Endodermal cell (in vitro differentiated cells): Measurements from ENCODE around the gene DAW1. TPM values are rescaled to one million over a fixed set of nuclear protein-coding genes. Genes with fewer than 3 reads are reported as not detected.

Experiments
- DNase-seq: peaks from one replicate; pipeline ENCODE4 v3.0.0-alpha.2; 2017
- H3K27ac ChIP-seq: 2 replicates; pipeline ENCODE4 v1.5.1; 2013; ENCODE audit warnings: mild to moderate bottlenecking, low read depth, low read length, moderate library complexity
- H3K27me3 ChIP-seq: 2 replicates; pipeline ENCODE4 v1.6.1; 2013; ENCODE audit warnings: mild to moderate bottlenecking, low read length, moderate library complexity; ENCODE audit not compliant: insufficient read depth, control insufficient read depth, poor library complexity, severe bottlenecking
- H3K36me3 ChIP-seq: 2 replicates; pipeline ENCODE4 v1.7.0; 2013; ENCODE audit warnings: mild to moderate bottlenecking, low read length, moderate library complexity; ENCODE audit not compliant: control insufficient read depth, insufficient read depth
- H3K4me1 ChIP-seq: one replicate; pipeline ENCODE4 v1.7.0; 2013; ENCODE audit warnings: low read length; ENCODE audit not compliant: control insufficient read depth, insufficient read depth
- H3K4me3 ChIP-seq: 2 replicates; pipeline ENCODE4 v1.5.1; 2013; ENCODE audit warnings: mild to moderate bottlenecking, low read length, moderate library complexity
- H3K9ac ChIP-seq: 2 replicates; pipeline ENCODE4 v1.6.1; 2013; ENCODE audit warnings: mild to moderate bottlenecking, low read length, moderate library complexity; ENCODE audit not compliant: poor library complexity, severe bottlenecking; ENCODE audit errors: extremely low read depth
- H3K9me3 ChIP-seq: 2 replicates; pipeline ENCODE4 v1.6.1; 2013; ENCODE audit warnings: mild to moderate bottlenecking, low read length, moderate library complexity; ENCODE audit not compliant: control insufficient read depth
- H3K27ac Mint-ChIP-seq: 2 replicates; pipeline ENCODE4 v1.8.0; 2020; ENCODE audit warnings: mixed read lengths
- H3K27me3 Mint-ChIP-seq: 2 replicates; pipeline ENCODE4 v1.8.0; 2021; ENCODE audit warnings: mild to moderate bottlenecking, mixed read lengths; ENCODE audit not compliant: insufficient read depth
- H3K36me3 Mint-ChIP-seq: 2 replicates; pipeline ENCODE4 v1.8.0; 2020; ENCODE audit warnings: low read depth, mixed read lengths
- H3K4me1 Mint-ChIP-seq: 2 replicates; pipeline ENCODE4 v1.8.0; 2020; ENCODE audit warnings: mixed read lengths
- H3K4me3 Mint-ChIP-seq: 2 replicates; pipeline ENCODE4 v1.8.0; 2020; ENCODE audit warnings: mild to moderate bottlenecking, moderate library complexity, mixed read lengths
- H3K9me3 Mint-ChIP-seq: 2 replicates; pipeline ENCODE4 v1.8.0; 2020; ENCODE audit warnings: mild to moderate bottlenecking, mixed read lengths
- WGBS, 2 experiments: methylation state at CpG; one replicate each; pipeline versions ENCODE4 v1.1.5 to v1.1.7; 2013; ENCODE audit warnings: missing lambda C conversion rate in 2 of 2, mixed read lengths in 1 of 2; ENCODE audit not compliant: insufficient coverage in 1 of 2, insufficient read length in 1 of 2; 5-methylcytosine and 5-hydroxymethylcytosine counted together
- total RNA-seq, 2 donors: library from RNA; stranded (reverse); fragmentation: NEBNext Ultra II Directional in 1 of 2; extraction: Animal tissue kit (Norgen Biotek cat#: 25700) in 1 of 2; gene quantifications; 2 replicates in 1 of 2; 3 replicates in 1 of 2; pipeline ENCODE4 v1.2.1, GENCODE V29; 2021
- TF ChIP-seq, protein P1 (sequence below): fragments of 200-600 bp; sonication (generic); conservative IDR thresholded peaks from 2 replicates; pipeline ENCODE4 v1.5.0; 2021; ENCODE audit warnings: antibody characterized with exemption, mild to moderate bottlenecking

The DAW1 gene
- total RNA-seq, 2 donors from 2014 or later = 0.27 TPM; not detected in 1

DNA sequence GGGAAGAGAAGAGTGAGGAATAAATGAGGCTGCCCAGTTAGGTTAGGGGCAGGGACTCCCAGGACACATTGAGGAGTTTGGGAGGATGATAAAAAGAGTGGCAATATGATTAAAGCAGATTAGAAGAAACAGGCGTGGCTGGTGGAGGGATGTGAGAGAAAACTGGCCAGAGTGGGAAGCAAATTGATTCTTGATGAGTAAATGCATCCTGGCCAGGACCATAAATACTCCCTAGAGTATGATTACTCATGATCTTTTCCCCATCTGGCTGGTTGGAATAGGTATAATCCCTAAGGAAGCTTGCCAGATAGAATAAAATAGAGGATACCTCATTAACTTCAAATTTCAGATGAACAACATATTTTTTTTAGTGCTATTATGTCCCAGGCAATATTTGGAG lies 21.5 kb upstream of the DAW1 start:
- H3K27ac Mint-ChIP-seq = no peak overlapping the region
- H3K27ac ChIP-seq = no peak overlapping the region
- H3K4me1 Mint-ChIP-seq = peaks cover 12% of the 10 kb centered on the region
- no peak for DNase-seq
- H3K4me3 ChIP-seq = no peak overlapping the region
- no peaks in the 10 kb centered on the region for H3K4me1 ChIP-seq
- no peaks in the 10 kb centered on the region for H3K9me3 Mint-ChIP-seq
- no peaks in the 10 kb centered on the region for H3K36me3 ChIP-seq
- H3K27me3 ChIP-seq = no peaks in the 10 kb centered on the region
- 82 to 100% methylated on average over 1 of the region's 1 CpG for WGBS, 2 experiments
- H3K9me3 ChIP-seq = no peaks in the 10 kb centered on the region
- no peaks in the 10 kb centered on the region for H3K36me3 Mint-ChIP-seq
- no peak overlapping the region for H3K9ac ChIP-seq
- H3K27me3 Mint-ChIP-seq = peaks cover 4% of the 10 kb centered on the region
- H3K4me3 Mint-ChIP-seq = no peak overlapping the region
- TF ChIP-seq, protein P1, sequence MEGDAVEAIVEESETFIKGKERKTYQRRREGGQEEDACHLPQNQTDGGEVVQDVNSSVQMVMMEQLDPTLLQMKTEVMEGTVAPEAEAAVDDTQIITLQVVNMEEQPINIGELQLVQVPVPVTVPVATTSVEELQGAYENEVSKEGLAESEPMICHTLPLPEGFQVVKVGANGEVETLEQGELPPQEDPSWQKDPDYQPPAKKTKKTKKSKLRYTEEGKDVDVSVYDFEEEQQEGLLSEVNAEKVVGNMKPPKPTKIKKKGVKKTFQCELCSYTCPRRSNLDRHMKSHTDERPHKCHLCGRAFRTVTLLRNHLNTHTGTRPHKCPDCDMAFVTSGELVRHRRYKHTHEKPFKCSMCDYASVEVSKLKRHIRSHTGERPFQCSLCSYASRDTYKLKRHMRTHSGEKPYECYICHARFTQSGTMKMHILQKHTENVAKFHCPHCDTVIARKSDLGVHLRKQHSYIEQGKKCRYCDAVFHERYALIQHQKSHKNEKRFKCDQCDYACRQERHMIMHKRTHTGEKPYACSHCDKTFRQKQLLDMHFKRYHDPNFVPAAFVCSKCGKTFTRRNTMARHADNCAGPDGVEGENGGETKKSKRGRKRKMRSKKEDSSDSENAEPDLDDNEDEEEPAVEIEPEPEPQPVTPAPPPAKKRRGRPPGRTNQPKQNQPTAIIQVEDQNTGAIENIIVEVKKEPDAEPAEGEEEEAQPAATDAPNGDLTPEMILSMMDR = no peak

DNA sequence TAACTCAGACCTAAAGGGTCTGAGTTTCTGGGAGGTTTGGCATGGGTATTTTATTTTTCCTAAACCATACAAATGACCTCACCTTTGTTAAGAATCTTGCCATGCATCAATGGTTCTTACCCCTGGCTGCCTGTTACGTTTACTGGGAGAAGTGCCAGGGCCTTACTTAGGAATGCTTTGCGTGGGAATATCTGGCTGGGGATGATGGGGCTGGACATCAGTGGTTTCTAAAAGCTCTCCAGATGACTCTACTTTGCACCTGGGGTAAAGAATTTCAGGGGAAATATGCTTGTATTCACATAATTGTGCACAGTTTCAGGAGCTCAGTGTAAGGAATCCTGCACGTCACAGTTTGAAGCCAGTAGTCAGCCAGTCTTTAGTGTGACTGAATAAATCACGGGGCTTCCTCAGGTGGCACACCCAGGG lies 18.2 kb upstream of the DAW1 start:
- H3K9me3 ChIP-seq = no peaks in the 10 kb centered on the region
- H3K27ac ChIP-seq = no peak overlapping the region
- peaks cover 4% of the 10 kb centered on the region for H3K27me3 Mint-ChIP-seq
- no peaks in the 10 kb centered on the region for H3K27me3 ChIP-seq
- H3K4me3 Mint-ChIP-seq = no peak overlapping the region
- no peak overlapping the region for H3K9ac ChIP-seq
- no peaks in the 10 kb centered on the region for H3K36me3 Mint-ChIP-seq
- peaks cover 6% of the 10 kb centered on the region for H3K4me1 Mint-ChIP-seq
- DNase-seq = no peak
- no peaks in the 10 kb centered on the region for H3K9me3 Mint-ChIP-seq
- H3K4me1 ChIP-seq = no peaks in the 10 kb centered on the region
- H3K4me3 ChIP-seq = no peak overlapping the region
- 93 to 95% methylated on average over 2 to 4 of the region's 4 CpGs for WGBS, 2 experiments
- TF ChIP-seq, protein P1 = no peak
- no peak overlapping the region for H3K27ac Mint-ChIP-seq
- H3K36me3 ChIP-seq = no peaks in the 10 kb centered on the region

DNA sequence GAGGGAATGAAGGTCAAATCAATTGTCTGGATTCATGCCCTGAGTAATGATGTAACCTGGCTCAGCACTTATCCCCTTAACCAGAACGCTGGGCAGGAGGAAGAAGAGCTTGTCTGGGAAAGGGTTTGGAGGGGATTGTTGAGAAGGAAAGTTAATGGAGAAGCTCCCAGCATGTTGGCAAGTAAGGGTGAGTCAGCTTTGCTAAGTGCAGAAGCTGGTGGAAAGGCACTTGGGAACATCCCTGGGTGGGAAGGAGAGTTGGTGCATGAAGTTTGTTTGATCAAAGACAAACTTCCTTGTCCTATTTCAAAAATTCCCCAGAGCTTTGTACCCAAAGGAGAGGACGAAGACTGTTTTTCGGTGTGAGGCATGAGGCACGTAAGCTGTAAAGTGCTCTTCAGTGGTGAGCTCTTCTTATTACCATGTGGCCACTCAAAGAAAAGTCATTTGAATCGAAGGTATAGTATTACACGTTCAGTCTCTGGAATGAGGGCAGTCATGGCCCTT lies 17.6 kb upstream of the DAW1 start:
- no peaks in the 10 kb centered on the region for H3K9me3 Mint-ChIP-seq
- no peaks in the 10 kb centered on the region for H3K27me3 ChIP-seq
- TF ChIP-seq, protein P1 = no peak
- no peaks in the 10 kb centered on the region for H3K9me3 ChIP-seq
- H3K36me3 ChIP-seq = no peaks in the 10 kb centered on the region
- no peak overlapping the region for H3K9ac ChIP-seq
- H3K27ac ChIP-seq = no peak overlapping the region
- peaks cover 6% of the 10 kb centered on the region for H3K4me1 Mint-ChIP-seq
- H3K4me1 ChIP-seq = no peaks in the 10 kb centered on the region
- H3K36me3 Mint-ChIP-seq = no peaks in the 10 kb centered on the region
- H3K4me3 Mint-ChIP-seq = no peak overlapping the region
- peaks cover 4% of the 10 kb centered on the region for H3K27me3 Mint-ChIP-seq
- H3K4me3 ChIP-seq = no peak overlapping the region
- 86 to 87% methylated on average over 5 to 6 of the region's 6 CpGs for WGBS, 2 experiments
- DNase-seq = no peak
- H3K27ac Mint-ChIP-seq = no peak overlapping the region
